Activated CD8-positive, alpha-beta memory T cell treated with anti-CD3 and anti-CD28 coated beads, Interleukin-2, amount 50 U/mL, for 1 hour (primary cell): ENCODE measurements around the gene FHIT.

Experiments
- DNase-seq: peaks from one replicate; pipeline ENCODE4 v3.0.0-alpha.2; 2020; ENCODE audit errors: extremely low read depth

FHIT gene

DNA sequence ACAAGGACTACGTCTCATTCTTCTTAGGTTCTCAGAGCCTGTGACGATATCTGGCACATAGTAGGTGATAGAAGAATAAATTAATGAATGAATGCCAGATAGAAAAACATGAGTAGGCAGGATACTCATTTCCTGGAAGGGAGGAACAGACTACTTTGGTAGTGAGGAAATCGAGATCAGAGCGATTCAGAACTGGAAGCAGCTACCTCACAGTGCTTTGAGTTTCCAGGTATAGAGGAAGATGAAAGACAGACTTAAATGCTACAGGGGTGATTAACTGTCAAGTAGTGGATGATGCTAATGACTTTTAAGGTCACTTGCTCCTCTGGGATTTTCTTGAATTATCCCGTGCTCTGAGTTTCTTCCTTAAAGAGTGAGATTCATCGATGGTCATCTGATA, 1249.9 kb downstream of the FHIT start:
- no peak for DNase-seq

- DNase-seq, result no peak
Observed at GRCh38 chr3:60000311-60001105, 1250.7 kb downstream of the FHIT start.

GRCh38 chr3:59998058-59998457, 1253.2 kb downstream of the FHIT start:
- no peak for DNase-seq

DNA sequence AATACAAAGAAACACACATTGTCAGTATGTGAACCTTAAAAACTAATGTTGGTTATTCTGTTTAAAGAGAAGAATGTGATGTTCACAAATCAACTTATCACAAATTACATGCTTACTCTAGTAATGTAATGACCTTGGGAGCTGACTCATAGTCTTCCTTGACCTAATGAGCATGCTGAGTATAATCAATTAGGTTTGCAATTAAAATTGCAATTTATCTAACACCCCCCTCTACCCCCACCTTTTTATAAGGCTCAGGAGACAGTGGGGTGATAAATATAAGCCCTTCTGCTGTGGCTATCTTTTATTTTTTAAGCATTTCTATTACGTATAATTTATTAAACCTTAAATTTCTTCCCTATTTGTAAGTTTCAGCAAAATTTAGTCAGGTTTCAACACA, 1253.7 kb downstream of the FHIT start:
- DNase-seq, result no peak

- DNase-seq, result no peak
Observed at GRCh38 chr3:59996056-59996455, 1255.2 kb downstream of the FHIT start.

- DNase-seq, result no peak
Observed at GRCh38 chr3:59995563-59995962, 1255.7 kb downstream of the FHIT start.

DNA sequence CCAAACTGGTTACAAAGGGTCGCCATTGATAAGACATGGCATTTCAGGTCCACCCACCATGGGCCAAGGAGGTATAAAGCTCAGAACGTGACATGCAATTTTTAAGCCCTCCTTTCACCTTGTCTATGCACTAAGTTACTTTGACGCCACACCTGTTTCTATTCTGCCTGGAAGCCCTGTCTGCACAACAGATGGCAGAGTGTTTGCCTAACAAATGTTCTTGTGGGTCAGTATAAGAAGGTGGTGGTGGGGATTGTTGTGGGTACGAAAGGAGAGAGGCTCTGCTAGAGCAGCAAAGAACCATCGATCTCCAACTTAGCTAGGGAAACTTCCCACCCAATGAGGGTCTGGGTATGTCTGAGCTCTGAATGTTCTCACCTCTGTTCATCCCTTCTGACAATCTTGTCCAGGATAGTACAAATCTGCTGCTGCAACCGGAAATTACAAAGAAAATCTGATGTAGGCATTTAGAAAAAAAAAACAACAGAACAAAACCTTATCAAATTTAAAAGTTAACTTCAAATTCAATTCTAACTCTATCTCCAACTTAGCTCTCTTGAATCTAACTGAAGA, 1256.4 kb downstream of the FHIT start:
- DNase-seq, result no peak

DNA sequence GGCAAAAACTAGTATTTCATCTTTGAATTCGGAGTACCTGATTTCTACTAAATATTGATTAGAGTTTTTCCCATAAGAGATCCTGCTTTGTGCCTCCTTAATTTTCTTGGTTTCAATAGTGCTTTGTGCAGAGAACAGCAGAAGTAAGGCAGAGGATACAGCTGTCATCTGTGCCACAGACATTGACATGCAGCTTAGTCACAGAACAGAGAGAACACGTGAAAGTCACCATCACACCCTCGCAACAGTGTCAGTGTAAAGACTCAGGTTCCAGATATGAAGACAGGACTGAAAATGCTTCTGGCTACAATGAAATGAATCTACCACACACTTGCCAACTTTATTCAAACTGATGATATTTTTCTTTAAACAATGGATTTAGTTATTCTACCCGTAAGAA, 1258.7 kb downstream of the FHIT start:
- no peak for DNase-seq

- no peak for DNase-seq
Observed at GRCh38 chr3:59990915-59991314, 1260.3 kb downstream of the FHIT start.

DNA sequence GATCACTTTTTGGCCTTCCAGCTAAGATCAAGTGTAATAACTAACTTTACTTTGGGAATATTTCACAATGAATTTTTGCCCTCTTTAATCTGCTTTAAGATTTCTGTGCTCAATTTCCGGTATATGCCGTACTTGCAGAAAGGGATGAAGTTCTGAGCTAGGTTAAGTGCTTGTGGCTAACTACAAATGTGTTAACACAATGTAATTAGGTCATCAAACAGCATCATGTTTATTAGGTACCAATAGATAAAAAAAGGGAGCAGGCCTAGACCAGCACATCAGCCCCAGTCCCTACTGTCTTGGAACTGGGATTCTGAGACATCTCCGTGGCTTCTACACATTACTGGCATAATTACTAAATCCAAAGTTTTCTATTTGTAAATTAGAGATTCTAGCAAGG, 1268.7 kb downstream of the FHIT start:
- DNase-seq, result no peak

DNA sequence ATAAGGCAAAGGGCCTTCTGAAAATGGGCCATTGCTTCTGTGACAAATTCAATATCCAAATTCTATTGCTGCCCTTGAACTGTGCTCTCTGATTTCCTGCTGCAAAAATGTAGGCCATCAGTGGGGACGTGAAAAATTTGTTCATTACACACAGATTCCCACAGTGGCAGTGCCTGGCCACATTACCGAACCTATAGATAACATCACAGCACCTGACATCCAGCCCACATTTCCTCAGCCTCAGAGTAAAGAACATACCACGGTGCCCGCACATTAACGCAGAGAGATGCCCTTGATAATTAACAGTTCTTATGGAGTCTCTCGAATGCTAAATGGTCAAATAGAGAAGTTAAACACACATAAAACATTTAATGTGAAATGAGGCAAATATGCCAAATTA, 1269.9 kb downstream of the FHIT start:
- DNase-seq, result no peak

GRCh38 chr3:59980576-59980975, 1270.7 kb downstream of the FHIT start:
- no peak for DNase-seq

DNA sequence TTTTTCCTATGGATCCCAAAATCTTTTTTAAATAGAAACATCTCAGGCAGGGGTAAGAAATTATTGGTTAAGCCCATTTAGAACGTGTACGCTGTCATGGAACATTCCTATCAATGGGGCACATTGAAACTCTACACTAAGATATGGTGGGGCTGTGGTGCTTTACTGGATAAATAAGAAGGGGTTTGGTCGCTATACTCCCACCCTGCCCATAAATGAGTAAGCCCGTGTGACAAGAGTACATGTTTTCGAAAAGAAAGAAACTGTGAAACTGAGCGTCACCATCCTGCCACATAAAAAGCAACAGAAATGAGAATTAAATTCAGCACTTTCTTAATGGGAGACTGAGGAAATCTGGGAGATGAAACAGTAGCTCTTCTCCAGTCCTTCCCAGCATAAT, 1271.7 kb downstream of the FHIT start:
- no peak for DNase-seq

DNA sequence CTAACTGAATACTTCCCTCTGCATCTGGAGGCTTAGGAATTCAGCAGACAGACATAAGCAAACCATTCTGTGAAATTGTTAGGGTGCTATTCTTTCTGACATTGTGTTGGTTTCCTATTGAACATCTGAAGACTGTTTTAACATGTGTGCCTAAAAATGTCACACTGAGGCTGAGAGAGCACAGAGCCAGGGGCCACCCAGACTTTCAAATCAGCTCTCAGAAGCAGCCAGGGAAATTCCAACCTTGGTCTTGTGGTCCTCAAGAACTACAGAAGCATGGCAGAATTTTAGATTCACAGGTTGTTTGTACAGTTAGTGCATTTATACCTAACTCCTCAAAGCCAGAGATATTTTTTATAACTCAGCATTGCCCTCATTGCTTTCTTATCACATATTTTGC, 1272.3 kb downstream of the FHIT start:
- no peak for DNase-seq

- no peak for DNase-seq
Observed at GRCh38 chr3:59970796-59971195, 1280.5 kb downstream of the FHIT start.

GRCh38 chr3:59970376-59970775, 1280.9 kb downstream of the FHIT start:
- no peak for DNase-seq

DNA sequence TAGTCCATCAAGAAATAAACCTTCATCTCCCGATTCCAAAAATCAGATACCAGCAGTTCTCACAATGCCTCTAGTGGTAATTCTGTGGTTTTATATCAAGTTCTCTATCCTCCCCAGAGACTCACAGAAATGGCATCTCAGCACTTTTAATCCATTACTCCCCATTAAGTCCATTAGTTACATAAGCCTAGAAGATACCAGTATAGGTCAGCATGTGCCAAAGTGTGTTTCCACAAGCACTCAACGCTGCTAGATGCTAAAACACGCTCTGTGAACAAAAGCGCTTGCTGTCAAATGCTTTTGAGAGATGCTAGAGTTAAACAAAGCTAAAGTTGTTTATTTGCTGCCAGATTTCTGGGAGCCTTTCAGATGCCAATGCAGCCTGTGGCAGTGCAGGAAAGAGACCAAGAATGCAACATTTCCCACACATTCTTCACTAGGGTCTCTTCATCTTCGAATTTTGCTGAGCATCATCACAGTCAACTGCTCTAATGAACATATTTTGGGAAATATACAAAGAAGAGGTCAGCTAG, 1282.7 kb downstream of the FHIT start:
- DNase-seq, result no peak

DNA sequence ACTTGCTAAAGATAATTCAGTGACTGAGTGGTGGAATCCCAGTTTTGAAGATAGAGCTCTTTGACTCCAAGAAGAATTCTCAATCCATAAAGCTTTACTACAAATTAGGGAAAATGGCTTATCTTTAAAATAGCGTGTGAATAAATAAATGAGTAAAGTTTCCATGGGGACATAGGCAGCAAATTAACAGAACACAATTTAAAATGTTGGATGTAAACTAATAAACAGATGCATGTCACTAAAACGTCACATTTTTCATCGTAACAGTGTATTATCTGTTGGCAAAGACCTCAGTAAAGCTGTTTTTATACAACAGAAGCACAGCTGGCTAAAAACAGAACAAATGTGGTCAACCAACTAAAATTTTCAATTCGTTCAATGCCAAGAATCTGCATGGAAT, 1287.6 kb downstream of the FHIT start:
- no peak for DNase-seq

DNA sequence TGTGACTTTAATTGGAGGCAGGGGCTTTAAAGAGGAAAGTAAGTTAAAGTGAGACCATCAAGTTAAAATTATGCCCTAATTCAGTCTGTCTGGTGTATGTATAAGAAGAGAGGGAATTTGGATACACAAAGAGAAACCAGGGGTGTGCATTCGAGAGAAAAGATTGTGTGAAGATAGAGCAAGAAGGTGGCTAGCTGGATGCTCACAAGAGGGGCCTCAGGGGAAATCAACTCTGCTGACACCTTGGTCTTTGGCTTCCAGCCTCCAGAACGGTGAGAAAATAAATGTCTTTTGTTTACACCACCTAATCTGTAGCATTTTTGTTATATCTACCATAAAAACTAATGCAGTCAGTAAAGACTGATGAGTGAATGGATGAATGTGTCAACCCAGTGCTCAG, 1294.1 kb downstream of the FHIT start:
- DNase-seq, result no peak

DNA sequence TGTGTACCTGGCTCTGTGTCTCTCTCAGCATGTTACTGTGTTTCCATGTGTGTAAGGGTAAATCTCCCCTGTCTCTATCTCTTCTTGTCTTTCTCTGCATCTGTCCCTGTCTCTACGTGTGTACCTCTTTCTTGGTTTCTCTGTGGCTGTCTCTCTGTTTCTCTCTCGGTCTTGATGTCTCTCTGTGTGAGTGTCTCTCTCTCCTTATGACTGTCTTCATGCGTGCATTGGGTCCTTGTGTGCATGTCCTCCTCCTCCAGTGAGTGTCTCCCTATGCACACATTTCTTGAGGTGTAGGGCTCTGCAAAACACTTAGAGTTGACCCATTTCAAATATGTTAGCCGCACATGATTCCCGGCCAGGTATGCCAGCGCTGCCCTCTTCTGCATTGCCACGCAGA, 1298.1 kb downstream of the FHIT start:
- no peak for DNase-seq

DNA sequence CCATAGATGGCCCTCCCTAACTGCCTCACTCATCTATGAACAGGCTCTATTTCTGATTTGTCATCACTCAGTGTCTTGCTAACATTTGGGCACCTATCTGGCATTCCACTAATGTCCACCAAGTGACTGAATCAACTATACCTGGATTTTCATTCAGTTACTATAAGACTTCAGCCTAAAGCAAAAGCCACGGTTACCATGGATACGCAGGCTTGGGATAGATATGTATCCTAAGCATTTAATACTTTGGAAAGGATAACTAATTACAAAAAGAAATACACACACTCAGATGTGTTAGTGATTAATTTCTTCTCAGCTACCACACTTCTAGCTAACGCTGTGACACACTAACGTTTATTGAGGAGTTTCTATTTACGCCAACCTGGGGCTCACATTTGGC, 1301.9 kb downstream of the FHIT start:
- DNase-seq, result no peak

GRCh38 chr3:59946401-59946800, 1304.9 kb downstream of the FHIT start:
- DNase-seq, result no peak

GRCh38 chr3:59940718-59941117, 1310.5 kb downstream of the FHIT start:
- no peak for DNase-seq
